Skeletal muscle tissue (tissue), 1 donor: ENCODE data around the gene VWA3A. TPM values are rescaled to one million over a fixed set of nuclear protein-coding genes. Genes with fewer than 3 reads are reported as not detected.

Experiments used
- total RNA-seq: library from RNA; depleted of rRNA; stranded (reverse); fragments of >200 nt; gene quantifications from one replicate; pipeline ENCODE4 v1.2.3, GENCODE V29; 2014

VWA3A gene
- total RNA-seq, 1 donor from 2014 or later, result under 0.01 TPM

Other genes starting within 250 kb of the VWA3A start
- 8.4 TPM for gene NPIPB4, start 234.8 kb upstream of the VWA3A start, total RNA-seq
- gene UQCRC2, start 139.2 kb upstream of the VWA3A start, total RNA-seq, result 449 TPM
- not detected for gene PDZD9, start 91.4 kb upstream of the VWA3A start, total RNA-seq
- gene MOSMO, start 84.4 kb upstream of the VWA3A start, total RNA-seq, result 14.1 TPM
- not detected for gene SDR42E2, start 70.0 kb downstream of the VWA3A start, total RNA-seq
- gene EEF2K, start 113.7 kb downstream of the VWA3A start, total RNA-seq, result 86.1 TPM
- 22.4 TPM for gene POLR3E, start 204.9 kb downstream of the VWA3A start, total RNA-seq